ENCODE results near the gene HEPH.
"Not testable (repeated sequence)": the region's sequence is repeated elsewhere in the genome, so short reads cannot be mapped to it uniquely, and the experiment has no call there.

Gene HEPH, protein sequence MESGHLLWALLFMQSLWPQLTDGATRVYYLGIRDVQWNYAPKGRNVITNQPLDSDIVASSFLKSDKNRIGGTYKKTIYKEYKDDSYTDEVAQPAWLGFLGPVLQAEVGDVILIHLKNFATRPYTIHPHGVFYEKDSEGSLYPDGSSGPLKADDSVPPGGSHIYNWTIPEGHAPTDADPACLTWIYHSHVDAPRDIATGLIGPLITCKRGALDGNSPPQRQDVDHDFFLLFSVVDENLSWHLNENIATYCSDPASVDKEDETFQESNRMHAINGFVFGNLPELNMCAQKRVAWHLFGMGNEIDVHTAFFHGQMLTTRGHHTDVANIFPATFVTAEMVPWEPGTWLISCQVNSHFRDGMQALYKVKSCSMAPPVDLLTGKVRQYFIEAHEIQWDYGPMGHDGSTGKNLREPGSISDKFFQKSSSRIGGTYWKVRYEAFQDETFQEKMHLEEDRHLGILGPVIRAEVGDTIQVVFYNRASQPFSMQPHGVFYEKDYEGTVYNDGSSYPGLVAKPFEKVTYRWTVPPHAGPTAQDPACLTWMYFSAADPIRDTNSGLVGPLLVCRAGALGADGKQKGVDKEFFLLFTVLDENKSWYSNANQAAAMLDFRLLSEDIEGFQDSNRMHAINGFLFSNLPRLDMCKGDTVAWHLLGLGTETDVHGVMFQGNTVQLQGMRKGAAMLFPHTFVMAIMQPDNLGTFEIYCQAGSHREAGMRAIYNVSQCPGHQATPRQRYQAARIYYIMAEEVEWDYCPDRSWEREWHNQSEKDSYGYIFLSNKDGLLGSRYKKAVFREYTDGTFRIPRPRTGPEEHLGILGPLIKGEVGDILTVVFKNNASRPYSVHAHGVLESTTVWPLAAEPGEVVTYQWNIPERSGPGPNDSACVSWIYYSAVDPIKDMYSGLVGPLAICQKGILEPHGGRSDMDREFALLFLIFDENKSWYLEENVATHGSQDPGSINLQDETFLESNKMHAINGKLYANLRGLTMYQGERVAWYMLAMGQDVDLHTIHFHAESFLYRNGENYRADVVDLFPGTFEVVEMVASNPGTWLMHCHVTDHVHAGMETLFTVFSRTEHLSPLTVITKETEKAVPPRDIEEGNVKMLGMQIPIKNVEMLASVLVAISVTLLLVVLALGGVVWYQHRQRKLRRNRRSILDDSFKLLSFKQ

DNA sequence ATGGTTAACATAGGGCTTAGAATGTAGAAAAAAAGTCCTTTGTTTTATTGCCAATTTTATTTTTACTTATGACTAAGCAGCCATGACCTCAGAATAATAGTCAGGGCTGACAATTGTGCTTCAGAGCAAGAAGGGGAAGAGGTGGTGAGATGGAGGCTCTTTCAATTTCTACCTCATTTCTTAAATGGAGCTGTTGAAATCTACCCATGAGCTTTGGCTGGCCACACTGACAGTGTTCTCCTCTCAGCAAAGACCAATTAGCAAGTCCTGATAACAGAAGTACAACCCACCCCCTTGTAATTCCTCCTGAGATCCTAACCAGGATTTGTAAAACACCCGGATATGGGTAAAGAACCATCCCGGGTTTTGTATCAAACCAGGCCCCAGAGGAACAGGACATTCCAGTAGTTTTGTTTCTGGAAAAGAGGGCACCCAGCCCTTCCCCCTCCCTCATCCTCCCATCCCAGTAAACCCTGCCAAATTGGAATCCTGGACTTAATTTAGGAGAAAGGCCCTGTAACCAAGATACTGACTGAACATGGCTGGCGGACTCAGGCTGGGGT lies at the start of gene HEPH:
Gene HEPH (plus strand): TSS at position 399 of the 563 bp plus-strand sequence. CDS start 6,324 bp downstream, outside the sequence.
- Mint-ChIP-seq H3K9me3 (no peaks in the 10 kb centered on the region), H3K36me3 (ENCODE audit: insufficient read depth) (no peaks in the 10 kb centered on the region), H3K27ac (ENCODE audit: low read depth) (no peak within 1 kb of the TSS), H3K4me1 (no peaks in the 10 kb centered on the region), H3K27me3 (no peaks in the 10 kb centered on the region), H3K4me3 (no peak within 1 kb of the TSS)
- DNase-seq (ENCODE audit: low spot score in 2 of 2): no peak
- no peak for ATAC-seq (replicated peaks; ENCODE audit: extremely low read depth, poor library complexity, severe bottlenecking)

DNA sequence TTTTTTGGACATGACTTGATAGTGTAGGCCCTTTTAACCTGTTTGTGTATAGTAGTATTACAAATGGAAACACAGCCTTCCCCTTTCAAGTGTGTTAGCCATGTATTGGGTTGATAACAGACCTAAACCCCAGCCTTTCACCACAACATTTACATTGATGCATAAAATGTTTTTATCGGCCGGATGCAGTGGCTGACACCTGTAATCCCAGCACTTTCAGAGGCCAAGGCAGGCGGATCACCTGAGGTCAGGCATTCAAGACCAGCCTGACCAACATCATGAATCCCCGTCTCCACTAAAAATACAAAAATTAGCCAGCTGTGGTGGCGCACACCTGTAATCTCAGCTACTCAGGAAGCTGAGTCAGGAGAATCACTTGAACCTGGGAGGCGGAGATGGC lies 45.3 kb upstream of the HEPH start:
- ATAC-seq (replicated peaks; ENCODE audit: extremely low read depth, poor library complexity, severe bottlenecking); H3K4me1 Mint-ChIP-seq; H3K4me3 Mint-ChIP-seq; H3K27ac Mint-ChIP-seq (ENCODE audit: low read depth); H3K36me3 Mint-ChIP-seq (ENCODE audit: insufficient read depth); DNase-seq (ENCODE audit: low spot score in 2 of 2); H3K9me3 Mint-ChIP-seq; H3K27me3 Mint-ChIP-seq: not testable (repeated sequence)

DNA sequence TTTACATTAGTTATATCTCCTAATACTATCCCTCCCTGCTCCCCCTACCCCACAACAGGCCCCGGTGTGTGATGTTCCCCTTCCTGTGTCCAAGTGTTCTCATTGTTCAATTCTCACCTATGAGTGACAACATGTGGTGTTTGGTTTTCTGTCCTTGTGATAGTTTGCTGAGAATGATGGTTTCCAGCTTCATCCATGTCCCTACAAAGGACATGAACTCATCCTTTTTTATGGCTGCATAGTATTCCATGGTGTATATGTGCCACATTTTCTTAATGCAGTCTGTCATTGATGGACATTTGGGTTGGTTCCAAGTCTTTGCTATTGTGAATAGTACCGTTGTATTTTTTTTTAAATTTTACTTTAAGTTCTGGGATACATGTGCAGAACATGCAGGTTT lies 42.7 kb upstream of the HEPH start:
- DNase-seq (ENCODE audit: low spot score in 2 of 2); ATAC-seq (replicated peaks; ENCODE audit: extremely low read depth, poor library complexity, severe bottlenecking); H3K4me1 Mint-ChIP-seq; H3K4me3 Mint-ChIP-seq; H3K36me3 Mint-ChIP-seq (ENCODE audit: insufficient read depth); H3K27me3 Mint-ChIP-seq; H3K27ac Mint-ChIP-seq (ENCODE audit: low read depth): not testable (repeated sequence)
- H3K9me3 Mint-ChIP-seq: peaks cover 10% of the 10 kb centered on the region

DNA sequence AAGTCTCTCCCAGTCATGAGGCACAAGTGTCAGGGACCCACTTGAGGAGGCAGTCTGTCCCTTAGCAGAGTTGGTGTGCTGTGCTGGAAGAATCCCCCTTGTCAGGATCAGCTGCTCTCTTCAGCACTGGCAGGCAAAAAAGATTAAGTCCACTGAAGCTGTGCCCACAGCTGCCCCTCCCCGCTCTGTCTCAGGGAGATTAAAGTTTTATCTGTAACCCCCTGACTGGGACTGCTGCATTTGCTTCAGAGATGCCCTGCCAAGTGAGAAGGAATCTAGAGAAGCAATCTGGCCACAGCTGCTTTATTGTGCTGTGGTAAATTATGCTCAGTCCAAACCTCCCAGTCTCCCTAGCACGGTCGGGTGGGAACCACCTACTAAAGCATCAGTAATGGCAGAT lies 37.4 kb upstream of the HEPH start:
- H3K27me3 Mint-ChIP-seq: no peaks in the 10 kb centered on the region

DNA sequence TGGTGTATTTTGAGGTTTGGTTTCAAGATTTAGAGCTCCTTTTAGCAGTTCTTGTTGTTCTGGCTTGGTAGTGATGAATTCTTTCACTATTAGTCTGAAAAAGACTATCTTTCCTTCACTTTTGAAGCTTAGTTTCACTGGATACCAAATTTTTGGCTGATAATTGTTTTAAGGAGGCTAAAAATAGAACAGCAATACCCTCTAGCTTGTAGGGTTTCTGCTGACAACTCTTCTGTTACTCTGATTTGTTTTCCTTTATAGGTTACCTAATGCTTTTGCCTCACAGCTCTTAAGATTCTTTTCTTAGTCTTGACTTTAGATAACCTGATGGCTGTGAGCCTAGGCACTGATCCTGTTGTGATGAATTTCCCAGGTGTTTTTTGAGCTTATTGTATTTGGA lies 33.6 kb upstream of the HEPH start:
- no peak overlapping the region for H3K27ac Mint-ChIP-seq (ENCODE audit: low read depth)
- no peak for DNase-seq (ENCODE audit: low spot score in 2 of 2)
- H3K9me3 Mint-ChIP-seq: no peaks in the 10 kb centered on the region
- H3K4me3 Mint-ChIP-seq: no peak overlapping the region
- peaks cover 1% of the 10 kb centered on the region for H3K36me3 Mint-ChIP-seq (ENCODE audit: insufficient read depth)
- no peaks in the 10 kb centered on the region for H3K4me1 Mint-ChIP-seq
- ATAC-seq (replicated peaks; ENCODE audit: extremely low read depth, poor library complexity, severe bottlenecking): no peak
- no peaks in the 10 kb centered on the region for H3K27me3 Mint-ChIP-seq

More for the DNA sequence above, 37.4 kb upstream of the HEPH start:
- Mint-ChIP-seq H3K36me3 (ENCODE audit: insufficient read depth) (peaks cover 1% of the 10 kb centered on the region), H3K4me1 (no peaks in the 10 kb centered on the region), H3K9me3 (peaks cover 10% of the 10 kb centered on the region), H3K4me3 (no peak overlapping the region), H3K27ac (ENCODE audit: low read depth) (no peak overlapping the region)
- DNase-seq (ENCODE audit: low spot score in 2 of 2) (no peak), ATAC-seq (replicated peaks; ENCODE audit: extremely low read depth, poor library complexity, severe bottlenecking) (no peak)

DNA sequence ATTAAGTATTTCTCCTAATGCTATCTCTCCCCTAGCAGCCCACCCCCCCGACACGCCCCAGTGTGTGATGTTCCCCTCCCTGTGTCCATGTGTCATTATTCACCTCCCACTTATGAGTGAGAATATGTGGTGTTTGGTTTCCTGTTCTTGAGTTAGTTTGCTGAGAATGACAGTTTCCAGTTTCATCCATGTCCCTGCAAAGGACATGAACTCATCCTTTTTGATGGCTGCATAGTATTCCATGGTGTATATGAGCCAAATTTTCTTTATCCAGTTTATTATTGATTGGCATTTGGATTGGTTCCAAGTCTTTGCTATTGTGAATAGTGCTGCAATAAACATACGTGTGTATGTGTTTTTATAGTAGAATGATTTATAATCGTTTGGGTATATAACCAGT lies 28.8 kb upstream of the HEPH start:
- not testable (repeated sequence) for H3K27me3 Mint-ChIP-seq; ATAC-seq (replicated peaks; ENCODE audit: extremely low read depth, poor library complexity, severe bottlenecking); H3K9me3 Mint-ChIP-seq; H3K27ac Mint-ChIP-seq (ENCODE audit: low read depth); DNase-seq (ENCODE audit: low spot score in 2 of 2); H3K4me1 Mint-ChIP-seq; H3K4me3 Mint-ChIP-seq; H3K36me3 Mint-ChIP-seq (ENCODE audit: insufficient read depth)

DNA sequence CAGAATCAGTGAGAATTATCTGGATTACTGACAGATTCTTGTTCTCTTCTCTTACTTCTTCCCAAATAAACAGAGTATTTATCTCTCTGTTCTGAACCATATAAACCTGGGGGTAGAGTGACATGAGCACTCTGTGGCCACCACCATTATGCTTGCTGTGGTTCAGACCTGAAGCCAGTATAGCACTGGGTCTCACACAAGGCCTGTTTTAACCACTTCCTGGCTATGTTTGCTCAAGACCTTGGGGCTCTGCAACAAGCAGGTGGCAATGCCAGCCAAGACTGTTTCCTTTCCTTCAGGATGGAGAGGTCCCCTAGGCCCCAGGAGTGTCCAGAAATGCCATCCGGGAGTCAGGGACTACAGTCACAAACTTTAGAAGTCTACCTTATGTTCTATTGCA lies 21.7 kb upstream of the HEPH start:
- H3K9me3 Mint-ChIP-seq: no peaks in the 10 kb centered on the region
- H3K36me3 Mint-ChIP-seq (ENCODE audit: insufficient read depth): no peaks in the 10 kb centered on the region
- H3K4me1 Mint-ChIP-seq: no peaks in the 10 kb centered on the region
- no peak overlapping the region for H3K4me3 Mint-ChIP-seq
- peaks cover 14% of the 10 kb centered on the region for H3K27me3 Mint-ChIP-seq
- no peak overlapping the region for H3K27ac Mint-ChIP-seq (ENCODE audit: low read depth)
- DNase-seq (ENCODE audit: low spot score in 2 of 2) (no peak), ATAC-seq (replicated peaks; ENCODE audit: extremely low read depth, poor library complexity, severe bottlenecking) (no peak)

DNA sequence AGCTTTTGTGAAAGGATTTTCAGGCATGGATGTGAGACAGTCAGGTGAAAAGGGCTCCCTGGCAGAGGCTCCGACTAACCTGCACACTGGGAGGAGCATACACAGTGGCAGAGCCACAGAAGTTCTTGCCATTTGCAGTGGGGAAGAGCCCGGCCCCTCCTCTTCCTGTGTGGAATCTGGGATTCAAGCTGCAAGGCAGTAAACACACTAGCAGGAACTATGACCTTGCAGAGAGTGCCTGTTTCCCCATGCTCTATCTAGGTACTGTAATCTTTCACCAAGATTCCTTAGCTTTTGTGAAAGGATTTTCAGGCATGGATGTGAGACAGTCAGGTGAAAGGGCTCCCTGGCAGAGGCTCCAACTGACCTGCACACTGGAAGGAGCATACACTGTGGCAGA lies 19.8 kb upstream of the HEPH start:
- ATAC-seq (replicated peaks; ENCODE audit: extremely low read depth, poor library complexity, severe bottlenecking): no peak
- H3K4me3 Mint-ChIP-seq: no peak overlapping the region
- no peaks in the 10 kb centered on the region for H3K9me3 Mint-ChIP-seq
- DNase-seq (ENCODE audit: low spot score in 2 of 2): no peak
- H3K27me3 Mint-ChIP-seq: peaks cover 14% of the 10 kb centered on the region
- H3K36me3 Mint-ChIP-seq (ENCODE audit: insufficient read depth): no peaks in the 10 kb centered on the region
- no peak overlapping the region for H3K27ac Mint-ChIP-seq (ENCODE audit: low read depth)
- no peaks in the 10 kb centered on the region for H3K4me1 Mint-ChIP-seq

DNA sequence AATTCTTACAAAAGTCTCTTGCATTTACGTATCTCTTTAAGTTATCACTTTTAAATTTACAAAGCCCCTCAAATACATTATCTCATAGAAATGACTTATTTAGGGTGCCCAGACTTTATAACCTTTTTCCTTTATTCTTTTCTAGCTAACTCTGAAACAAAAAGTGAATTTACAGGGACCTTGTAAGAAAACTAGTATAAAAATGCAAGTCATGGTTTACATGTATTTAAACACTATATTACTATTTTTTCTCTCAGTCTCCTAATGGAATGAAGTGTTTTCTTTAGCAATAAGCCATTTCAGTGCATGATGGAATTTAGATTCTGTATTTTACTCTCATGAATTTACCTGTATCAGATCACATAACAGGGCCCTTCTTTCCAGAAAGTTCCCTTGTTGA lies 14.5 kb upstream of the HEPH start:
- Mint-ChIP-seq H3K9me3 (no peaks in the 10 kb centered on the region), H3K4me3 (no peak overlapping the region), H3K4me1 (no peaks in the 10 kb centered on the region), H3K27me3 (no peaks in the 10 kb centered on the region), H3K27ac (ENCODE audit: low read depth) (no peak overlapping the region), H3K36me3 (ENCODE audit: insufficient read depth) (no peaks in the 10 kb centered on the region)
- ATAC-seq (replicated peaks; ENCODE audit: extremely low read depth, poor library complexity, severe bottlenecking) (no peak), DNase-seq (ENCODE audit: low spot score in 2 of 2) (no peak)

DNA sequence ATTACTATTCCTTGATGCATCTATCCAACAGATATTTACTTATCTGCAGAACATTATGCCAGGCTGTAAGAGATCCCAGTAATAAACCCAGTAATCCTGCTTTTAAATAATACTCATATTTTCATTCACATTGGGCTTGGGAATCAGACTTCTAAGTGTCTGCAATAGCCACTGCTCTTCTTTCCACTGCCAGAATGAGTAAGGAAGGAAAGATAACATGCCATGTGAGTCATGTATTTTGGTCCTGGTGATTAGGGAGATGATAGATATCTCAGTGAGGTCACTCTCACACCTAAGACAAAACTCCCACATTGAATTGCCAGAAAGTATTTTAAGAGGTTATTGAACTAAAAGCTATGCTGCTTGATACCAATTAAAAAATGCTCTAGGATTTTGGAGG lies 13.9 kb upstream of the HEPH start:
- Mint-ChIP-seq H3K36me3 (ENCODE audit: insufficient read depth) (no peaks in the 10 kb centered on the region), H3K27ac (ENCODE audit: low read depth) (no peak overlapping the region), H3K9me3 (no peaks in the 10 kb centered on the region), H3K4me1 (no peaks in the 10 kb centered on the region), H3K4me3 (no peak overlapping the region), H3K27me3 (no peaks in the 10 kb centered on the region)
- DNase-seq (ENCODE audit: low spot score in 2 of 2) (no peak), ATAC-seq (replicated peaks; ENCODE audit: extremely low read depth, poor library complexity, severe bottlenecking) (no peak)

DNA sequence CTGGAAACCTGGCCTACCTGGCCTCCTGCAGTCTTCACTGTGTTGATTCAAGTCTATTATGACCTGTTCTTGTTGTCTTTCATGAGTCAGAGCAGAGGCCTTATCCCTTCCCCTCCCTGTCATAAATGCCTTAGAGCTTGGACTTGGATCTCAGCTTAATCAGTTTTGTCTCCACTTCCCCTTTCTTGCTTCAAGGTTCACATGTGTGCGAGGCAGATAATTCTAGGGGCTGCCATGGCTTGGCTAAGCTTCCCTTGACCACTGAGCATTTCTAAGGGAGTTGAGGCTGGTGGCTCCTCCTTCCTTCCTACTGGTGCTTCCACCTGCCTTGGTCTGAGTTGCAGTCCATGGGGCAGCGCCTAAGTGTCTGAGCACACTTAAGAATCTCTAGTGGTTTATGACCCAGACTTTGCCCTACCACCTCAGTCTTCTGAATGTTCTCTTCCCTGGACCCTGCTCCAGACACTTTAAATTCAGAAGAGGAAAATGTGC lies 1.7 kb upstream of the HEPH start:
- no peaks in the 10 kb centered on the region for H3K36me3 Mint-ChIP-seq (ENCODE audit: insufficient read depth)
- H3K9me3 Mint-ChIP-seq: no peaks in the 10 kb centered on the region
- no peaks in the 10 kb centered on the region for H3K4me1 Mint-ChIP-seq
- ATAC-seq (replicated peaks; ENCODE audit: extremely low read depth, poor library complexity, severe bottlenecking) (no peak), DNase-seq (ENCODE audit: low spot score in 2 of 2) (no peak)
- H3K27ac Mint-ChIP-seq (ENCODE audit: low read depth): no peak overlapping the region
- H3K4me3 Mint-ChIP-seq: no peak overlapping the region
- no peaks in the 10 kb centered on the region for H3K27me3 Mint-ChIP-seq

DNA sequence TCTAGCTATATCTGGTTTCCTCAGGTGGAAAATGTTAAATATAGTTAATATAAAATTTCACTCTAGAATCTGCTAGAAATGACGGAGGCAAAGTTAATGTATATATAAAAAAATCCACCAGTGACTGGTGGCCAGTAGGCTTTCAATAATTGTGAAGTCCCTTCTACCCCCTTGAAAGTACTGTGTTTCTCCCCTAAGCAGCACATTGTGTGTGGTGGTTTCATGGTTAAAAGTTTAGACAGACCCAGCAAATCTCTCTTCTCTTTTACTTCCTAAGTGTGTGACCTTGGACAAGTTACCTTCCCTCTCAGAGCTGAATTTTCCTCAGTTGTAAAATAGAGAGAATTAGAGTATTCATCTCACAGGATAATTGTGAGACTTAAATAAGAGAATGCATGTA lies 600 bp upstream of the HEPH start:
- Mint-ChIP-seq H3K36me3 (ENCODE audit: insufficient read depth) (no peaks in the 10 kb centered on the region), H3K4me1 (no peaks in the 10 kb centered on the region), H3K27ac (ENCODE audit: low read depth) (no peak overlapping the region), H3K4me3 (no peak overlapping the region), H3K9me3 (no peaks in the 10 kb centered on the region), H3K27me3 (no peaks in the 10 kb centered on the region)
- DNase-seq (ENCODE audit: low spot score in 2 of 2) (no peak), ATAC-seq (replicated peaks; ENCODE audit: extremely low read depth, poor library complexity, severe bottlenecking) (no peak)
